GM21528 (cell line): ENCODE data around the gene ROS1.
"Not testable (repeated sequence)": the region's sequence is repeated elsewhere in the genome, so short reads cannot be mapped to it uniquely, and the experiment has no call there.

Experiments used
- ATAC-seq: cut with Tn5 transposase; IDR thresholded peaks from one replicate; pipeline ENCODE4 v1.9.1; 2021; ENCODE audit warnings: mild to moderate bottlenecking, moderate library complexity; ENCODE audit not compliant: unreplicated experiment, low FRiP score

The ROS1 gene

DNA sequence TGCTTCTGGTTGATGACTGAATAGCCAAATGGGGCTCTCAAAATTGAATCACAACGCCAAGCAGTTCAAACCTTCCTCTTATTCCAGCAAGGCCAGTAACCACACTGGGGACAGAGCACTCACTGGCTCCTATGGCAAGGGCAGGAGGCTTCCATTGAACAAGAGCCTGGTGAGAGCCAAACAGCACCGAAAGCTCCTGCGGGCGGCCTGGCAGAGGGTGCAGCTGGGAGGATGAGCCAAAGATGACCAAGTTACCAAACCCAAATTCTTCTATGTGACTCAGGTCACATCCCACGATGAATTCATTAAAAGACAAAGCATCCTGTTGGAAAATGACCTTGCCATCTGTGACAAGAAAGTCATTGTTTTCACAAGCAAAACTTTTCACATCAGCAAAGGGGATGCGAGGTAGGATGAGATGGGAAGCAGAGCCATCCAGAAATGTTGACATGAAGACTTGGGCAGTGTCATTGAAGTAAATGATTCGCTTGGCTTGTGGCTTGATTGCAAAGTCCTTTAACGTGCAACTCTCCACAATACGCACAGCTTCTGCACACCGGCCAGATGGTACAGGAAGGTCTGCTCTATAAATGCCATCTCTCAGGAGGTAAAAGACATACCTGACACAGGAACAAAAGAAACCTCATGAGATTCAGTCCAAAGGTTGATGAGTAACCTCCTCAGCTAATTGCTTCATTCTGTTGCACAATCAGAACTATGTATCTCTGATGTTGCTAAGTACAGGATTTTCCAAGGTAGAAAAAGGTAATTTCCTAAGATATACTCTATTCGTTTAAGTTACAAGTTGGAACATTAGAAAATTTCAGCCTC lies 36.3 kb downstream of the ROS1 start:
- no peak for ATAC-seq

DNA sequence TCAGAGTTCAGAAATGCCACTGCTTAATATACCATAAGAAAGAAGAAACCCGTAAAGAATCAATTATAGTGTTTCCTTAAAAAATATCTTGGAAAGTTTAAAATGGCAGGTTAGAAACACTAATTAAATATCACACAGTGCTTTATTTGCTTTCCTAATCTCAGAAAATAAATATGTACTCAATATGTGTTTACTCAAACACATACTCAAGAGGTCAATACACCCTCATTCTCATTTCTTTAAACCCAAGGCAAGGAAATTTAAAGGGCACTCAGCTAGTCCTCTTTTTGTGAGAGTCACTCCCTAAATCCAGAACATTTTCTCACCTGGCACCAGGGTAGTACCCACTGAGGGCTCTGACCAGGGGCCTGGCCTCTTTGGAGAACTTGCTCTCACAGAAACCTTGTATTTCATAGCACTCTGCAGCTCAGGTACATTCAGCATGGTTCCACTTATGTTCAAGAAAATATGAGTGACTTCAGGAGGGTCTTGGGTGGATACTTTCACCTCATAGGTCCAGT lies 38.2 kb downstream of the ROS1 start:
- no peak for ATAC-seq

DNA sequence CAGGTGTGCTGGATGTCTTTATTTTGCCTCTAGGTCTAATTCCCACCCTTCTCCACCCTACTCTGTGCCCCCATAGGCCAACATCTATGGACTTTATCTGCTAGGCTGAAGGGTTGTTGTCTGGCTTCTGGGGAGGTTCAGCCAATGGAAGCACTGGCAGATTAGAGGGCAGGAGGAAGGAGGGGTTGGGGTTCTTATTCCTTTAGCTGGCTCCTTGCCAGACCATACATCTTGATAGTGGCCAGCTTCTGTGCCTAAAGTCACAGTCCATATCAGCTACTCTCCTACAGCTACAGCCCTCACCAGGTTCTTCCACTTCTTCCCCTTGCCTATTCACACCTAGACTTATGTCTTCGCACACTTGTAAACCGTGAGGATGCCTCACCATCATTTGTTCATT lies 41.1 kb downstream of the ROS1 start:
- no peak for ATAC-seq

DNA sequence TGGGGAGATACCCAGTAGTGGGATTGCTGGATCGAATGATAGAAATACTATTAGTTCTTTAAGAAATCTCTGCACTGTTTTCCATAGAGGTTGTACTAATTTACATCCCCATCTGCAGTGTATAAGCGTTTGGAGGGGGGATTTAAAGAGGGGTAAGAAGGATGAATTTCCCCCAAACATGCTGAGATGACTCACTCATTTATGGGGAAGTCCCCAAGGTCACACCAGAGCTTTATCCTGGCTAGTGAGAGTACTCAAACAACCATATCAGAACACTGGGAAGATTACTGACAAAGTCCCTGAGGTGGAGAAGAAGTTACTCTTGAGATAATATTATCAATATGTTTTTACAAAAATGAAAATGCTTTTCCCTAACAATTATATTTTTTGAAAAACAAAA lies 44.0 kb downstream of the ROS1 start:
- ATAC-seq, result no peak

DNA sequence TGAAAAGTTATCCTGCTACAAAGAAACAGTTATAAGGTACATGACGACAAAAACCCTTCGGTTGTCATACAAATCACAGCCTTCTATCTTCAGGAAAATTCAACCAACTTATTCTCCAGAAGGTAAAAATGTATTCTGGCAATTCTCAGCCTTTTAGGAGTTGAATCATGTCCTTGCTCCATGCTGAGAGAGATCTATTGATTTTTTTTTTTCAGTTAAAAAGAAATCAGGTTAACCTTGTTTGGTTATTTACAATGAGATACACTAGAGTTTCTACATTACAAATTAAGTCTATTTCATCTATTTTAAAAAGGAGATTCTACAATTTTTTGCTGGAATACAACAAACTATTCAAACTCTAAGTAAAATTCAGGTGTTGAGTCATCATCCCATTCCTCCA lies 45.4 kb downstream of the ROS1 start:
- no peak for ATAC-seq

DNA sequence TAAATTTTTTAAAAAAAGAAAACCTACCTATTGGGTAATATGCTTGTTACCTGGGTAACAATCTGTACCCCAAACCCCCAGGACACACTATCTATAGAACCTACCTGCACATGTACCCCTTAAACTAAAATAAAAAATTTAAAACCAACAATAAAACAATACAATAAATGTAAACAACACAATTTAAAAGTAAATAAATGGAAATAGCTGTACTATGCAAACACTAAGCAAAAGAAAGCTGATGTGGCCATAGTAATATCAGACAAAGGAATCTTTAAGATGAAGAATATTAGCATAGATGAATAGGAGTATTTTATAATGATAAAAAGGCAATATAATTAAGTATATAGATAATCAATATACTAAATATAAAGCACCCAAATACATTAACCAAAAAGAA lies 50.3 kb downstream of the ROS1 start:
- ATAC-seq, result no peak

DNA sequence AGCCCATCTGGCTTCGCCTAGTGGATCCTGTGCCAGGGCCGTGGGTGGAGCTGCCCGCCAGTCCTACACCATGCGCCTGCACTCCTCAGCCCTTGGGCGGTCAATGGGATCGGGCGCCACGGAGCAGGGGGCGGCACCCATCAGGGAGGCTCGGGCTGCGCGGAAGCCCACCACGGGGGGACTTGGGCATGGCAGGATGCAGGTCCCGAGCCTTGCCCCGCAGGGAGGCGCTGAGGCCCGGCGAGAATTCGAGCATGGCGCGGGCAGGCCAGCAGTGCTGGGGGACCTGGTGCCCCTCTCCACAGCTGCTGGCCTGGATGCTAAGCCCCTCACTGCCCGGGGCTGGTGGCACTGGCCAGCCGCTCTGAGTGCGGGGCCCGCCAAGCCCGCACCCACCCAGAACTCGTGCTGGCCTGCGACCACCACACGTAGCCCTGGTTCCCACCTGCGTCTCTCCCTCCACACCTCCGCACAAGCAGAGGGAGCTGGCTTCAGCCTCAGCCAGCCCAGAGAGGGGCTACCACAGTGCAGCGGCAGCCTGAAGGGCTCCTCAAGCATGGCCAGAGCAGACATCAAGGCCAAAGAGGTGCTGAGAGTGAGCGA lies 52.4 kb downstream of the ROS1 start:
- no peak for ATAC-seq

DNA sequence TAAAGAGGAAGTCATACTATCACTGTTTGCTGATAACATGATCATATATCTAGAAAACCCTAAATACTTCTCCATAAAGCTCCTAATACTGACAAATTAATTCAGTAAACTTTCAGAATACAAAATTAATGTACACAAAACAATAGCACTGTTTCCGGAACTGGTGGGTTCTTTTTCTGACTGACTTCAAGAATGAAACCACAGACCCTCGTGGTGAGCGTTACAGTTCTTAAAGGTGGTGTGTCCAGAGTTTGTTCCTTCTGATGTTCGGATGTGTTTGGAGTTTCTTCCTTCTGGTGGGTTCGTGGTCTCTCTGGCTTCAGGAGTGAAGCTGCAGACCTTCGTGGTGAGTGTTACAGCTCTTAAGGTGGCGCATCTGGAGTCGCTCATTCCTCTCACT lies 53.5 kb downstream of the ROS1 start:
- ATAC-seq, result not testable (repeated sequence)

DNA sequence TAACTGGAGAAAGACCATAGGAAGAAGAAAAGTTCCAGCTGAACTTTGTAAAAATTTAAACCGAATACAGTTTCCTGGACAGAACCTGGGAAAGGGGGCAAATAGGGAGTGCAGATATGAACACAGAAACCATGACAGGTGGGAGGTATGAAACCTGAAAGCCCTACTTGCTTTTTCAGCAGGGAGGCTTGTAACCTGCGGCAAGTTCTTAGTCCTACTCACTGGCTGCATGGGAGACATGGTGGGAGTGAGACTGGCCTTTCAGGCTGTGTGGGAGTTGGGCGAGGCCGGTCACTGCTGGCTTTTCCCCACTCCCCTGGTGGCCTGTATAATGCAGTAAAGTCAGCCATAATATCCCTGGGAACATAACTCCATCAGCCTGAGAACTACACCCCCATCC lies 54.2 kb downstream of the ROS1 start:
- no peak for ATAC-seq

DNA sequence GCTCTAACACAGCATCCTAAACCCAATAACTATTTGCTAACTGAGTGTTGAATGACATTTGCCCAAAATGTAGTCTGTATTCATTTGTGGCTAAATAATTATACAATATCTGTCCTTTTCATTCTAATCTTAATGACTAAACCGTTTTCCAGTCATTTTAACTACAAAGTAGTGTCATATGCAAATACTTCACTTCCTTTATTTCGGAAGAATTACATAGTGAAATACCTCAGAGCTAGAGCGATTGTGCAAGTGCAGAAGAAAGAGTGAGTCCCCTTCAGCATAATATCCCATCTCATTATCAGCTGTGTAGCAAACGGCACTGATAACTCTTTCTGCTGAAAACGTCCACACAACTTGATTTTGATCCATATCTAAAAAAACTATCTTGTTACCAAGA lies 66.2 kb downstream of the ROS1 start:
- no peak for ATAC-seq

DNA sequence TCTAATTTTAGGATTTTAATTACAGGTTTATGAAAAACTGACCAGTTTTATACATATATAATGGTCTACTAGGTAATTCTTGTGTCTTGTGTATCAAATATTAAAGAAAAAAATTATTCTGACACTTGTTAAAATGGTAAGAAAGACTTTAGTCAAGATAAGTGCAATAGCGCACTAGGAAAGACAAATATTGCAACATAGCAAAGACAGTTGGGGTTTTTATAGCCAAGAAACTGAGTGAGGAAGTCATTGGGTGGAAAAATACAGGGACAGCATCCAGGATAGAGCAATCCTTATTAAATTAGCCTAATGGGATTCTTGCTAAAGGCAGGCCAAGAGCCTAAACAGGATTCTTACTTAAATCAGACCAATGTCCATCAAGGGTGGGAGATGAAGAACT lies 71.1 kb downstream of the ROS1 start:
- ATAC-seq, result no peak

DNA sequence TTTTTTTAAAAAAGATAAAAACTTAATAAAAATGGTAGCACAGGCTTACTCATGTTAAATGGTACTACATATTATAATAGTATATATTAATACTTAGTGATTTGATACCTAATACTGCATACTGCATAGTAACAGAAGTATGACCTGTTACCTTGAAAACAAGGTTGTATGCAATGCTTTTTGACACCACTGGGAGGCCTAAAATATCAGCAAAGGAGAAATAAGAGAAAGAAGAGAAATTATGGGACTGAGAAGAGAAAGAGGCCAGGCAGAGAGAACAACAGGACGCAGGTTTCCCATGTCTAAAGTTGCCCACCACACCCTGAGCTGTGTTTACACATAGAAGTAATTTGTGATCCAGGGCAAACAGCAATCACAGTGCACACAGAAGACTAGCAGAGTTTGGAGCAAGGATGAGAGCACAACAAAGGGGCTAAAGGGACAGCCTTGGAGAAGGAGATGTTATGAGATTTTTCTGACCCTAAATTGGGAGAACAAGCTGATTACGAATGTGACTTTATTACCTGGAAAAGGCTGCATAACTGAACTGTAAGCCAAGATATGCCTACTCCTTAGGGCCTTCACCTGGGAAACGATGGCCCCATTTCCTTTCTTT lies 73.2 kb downstream of the ROS1 start:
- ATAC-seq, result peak; percentile 64

DNA sequence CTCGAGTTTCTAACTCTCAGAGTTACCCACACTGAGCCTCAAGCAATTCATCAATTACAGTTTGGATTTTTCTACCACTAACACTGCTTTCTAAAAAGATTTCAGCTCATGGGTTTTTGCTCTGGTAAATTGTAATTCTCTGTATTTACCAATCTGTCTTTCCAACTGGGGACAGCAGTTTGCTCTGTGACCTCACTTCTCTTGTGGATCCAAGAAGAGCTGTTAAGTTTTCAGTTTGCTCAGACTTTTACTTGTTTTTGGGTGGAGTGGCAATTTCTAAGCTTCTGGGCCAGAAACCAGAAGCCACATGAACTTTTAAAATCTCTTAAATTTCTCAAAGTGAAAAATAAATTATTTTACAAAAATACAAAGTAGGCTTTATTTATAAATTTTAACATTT lies 74.2 kb downstream of the ROS1 start:
- ATAC-seq, result no peak

DNA sequence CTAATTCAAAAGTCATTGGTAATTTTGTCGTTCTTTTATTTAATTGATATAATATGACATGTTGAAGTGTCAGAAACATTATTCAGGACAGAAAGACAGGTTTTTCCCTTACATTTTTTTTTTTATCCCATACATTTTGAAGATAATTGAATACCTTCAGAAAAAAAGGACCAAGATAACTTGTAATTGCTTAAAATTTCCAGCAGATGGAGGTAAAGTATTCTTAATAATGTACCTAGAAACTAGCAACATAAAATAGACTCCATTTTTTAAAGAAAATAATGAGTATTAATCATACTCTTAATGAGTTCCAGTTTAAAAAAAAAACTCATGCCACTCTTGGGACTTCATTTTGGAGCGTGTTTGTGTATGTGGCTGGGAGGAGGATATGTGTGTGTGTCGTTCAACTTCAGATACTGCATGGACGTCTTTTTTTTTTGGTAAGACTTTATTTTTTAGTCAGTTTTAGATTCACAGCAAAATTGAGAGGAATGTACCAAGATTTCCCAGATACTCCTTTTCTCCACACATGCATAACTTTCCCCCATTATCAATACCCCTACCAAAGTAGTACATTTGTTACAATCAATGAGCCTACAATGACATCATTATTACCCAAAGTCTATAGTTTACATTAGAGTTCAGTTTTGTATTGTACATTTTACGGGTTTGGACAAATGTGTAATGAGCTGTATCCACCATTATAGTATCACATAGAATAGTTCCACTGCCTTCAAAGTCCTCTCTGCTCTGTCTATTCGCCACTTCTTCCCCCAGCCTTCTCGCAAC lies 79.4 kb downstream of the ROS1 start:
- ATAC-seq, result no peak

DNA sequence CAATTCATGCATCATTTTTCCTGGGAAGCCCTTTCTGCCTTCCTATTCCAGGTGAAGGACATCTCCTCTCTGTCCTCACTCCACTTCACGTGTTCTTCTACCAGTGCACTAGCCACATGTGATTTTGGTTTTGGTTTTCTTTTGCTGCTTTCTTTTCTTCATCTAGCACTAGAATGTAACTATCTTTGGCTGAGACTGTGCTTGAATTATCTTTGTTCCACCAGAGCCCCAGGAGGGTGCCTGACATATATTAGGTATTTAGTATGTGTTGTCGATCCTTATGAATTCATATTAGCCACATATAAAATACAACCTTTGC lies 80.5 kb downstream of the ROS1 start:
- no peak for ATAC-seq

DNA sequence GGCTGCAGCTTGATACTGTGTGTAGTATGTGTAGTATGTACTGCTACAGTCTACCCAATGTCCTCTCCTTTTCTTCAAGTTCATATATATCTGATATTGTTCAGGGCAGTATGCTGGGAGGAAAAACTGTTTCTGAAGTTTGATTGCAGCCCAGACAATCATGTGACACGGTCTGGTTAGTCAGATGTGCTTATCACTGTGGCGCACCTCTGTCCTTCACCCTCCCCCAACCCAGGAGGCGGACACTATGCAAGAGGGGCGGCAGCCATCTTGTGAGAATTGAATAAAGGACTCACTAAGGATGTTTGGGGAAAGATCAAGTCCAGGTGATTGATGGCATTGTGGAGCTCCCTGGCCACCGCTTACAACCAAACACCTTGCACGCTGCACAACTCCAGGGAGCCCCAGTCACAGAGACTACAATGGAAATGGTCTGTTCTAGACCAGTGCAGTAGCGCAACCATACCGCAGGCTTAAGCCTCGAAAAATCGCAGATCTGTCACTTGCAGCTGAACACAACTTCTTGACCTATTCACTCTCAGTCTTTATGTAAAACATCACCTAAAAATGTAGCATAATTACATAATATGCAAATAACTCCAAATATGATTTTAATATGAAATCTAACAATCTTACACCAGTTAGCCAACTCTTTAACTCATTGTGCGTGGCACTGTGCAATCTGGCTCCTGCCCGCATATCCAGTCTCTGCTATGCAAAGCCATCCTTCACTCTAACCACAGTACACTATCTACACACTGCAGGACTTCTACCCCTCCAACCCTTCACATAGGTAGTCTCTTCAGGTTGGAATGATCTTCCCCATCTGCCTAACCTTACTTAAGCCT lies 81.1 kb downstream of the ROS1 start:
- no peak for ATAC-seq

DNA sequence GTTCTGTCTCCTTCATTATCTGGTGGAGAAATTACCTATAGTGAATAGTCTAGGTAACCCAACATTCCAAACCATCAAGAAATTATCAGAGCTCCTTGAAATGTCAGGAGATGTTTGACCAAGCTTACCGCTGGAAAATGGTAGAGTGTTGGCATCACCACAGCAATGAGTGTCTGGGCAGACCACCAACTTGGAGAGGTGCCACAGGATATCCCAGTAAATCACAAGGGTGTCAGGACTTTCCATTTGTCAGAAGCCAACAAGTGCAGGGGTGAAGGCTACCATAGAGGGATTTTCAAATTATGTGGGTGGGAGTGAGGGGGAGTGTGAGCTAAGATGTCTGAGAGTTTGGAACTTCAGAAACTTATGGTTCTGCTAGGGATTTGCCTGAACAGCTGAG lies 87.2 kb downstream of the ROS1 start:
- ATAC-seq, result no peak

DNA sequence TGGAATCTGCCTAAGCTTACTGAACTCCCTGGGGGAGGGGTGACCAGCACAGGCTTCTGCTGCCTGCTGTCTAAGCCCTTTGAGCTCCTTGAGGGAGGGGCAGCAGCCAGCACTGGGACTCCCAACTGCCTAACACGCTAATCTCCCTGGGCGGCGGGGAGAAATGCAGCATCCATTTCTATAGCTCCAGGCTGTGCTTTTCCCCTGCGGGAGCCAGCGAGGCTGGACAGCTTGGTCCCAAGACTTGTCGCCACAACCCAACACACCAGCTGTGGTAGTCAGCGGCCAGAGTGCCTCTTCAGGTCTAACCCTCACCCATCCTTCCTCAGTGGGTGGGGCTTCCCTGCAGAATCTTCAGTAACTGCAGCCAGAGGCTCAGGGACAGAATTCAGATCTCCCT lies 95.8 kb downstream of the ROS1 start:
- no peak for ATAC-seq

DNA sequence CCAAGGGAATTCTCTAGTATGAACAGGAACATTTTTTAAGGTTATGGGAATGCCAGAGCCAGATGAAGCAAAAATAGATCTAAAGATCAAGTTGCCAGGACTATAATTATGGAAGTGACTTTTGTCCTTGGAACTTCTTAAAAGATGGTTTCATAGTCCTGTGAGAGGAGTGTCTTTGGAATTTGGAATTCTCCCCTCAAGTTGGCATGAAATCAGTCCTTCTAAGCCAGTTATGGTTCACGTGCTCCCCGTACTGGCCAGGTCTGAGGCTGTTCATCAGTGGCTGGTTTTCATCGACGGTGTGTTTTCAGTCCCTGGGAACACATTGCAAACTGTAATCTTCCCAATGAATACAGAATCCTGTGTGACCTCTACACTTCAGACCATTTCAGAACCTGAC lies 97.2 kb downstream of the ROS1 start:
- no peak for ATAC-seq

DNA sequence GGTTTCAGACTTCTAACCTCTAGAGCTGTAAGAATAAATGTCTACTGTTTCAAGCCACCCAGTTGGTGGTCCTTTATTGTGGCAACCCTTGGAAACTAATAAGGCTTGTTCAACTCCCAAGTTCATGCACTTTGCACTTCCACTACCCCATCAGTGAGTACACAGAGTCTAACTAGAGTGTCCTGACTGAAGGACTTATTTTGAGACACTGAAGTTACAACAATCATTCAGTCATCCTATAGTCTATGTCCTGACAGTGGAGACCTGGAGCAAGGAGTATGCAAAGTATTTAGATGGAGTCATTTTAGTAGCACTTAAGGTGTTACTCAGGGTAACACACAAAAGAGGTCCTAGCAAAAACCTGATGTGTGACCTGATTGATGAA lies 97.7 kb downstream of the ROS1 start:
- ATAC-seq, result no peak
